ENCODE measurements around the gene RBM3. TPM values are rescaled to one million over a fixed set of nuclear protein-coding genes. Genes with fewer than 3 reads are reported as not detected.

The RBM3 gene
- total and polyA plus RNA-seq, 10 of the 15 experiments (the other 5 are each of a cell fraction or from before 2014, with no cell fraction given): 170 to 467 (median 259) TPM

- Histone ChIP-seq H3K27ac (ENCODE audit: control insufficient read depth, insufficient read depth) (peak overlapping the region; percentile 81), H3K4me3 (peak overlapping the region; percentile 73), H3K79me2 (ENCODE audit: control insufficient read depth, insufficient read depth, low read length) (peaks cover 20% of the 10 kb centered on the region), H4K20me1 (ENCODE audit: control insufficient read depth, insufficient read depth) (no peaks in the 10 kb centered on the region), H3K9ac (ENCODE audit: control insufficient read depth, insufficient read depth, low read length) (peak overlapping the region; percentile 58), H3K4me1 (ENCODE audit: control insufficient read depth, insufficient read depth, low read length) (no peaks in the 10 kb centered on the region), H2AFZ (ENCODE audit: control insufficient read depth, low read depth, low read length) (no peak overlapping the region), H3K9me3 (replicated peaks; ENCODE audit: control insufficient read depth, insufficient read depth, low read length) (no peaks in the 10 kb centered on the region; the same call in 2 of the 3 replicates), H3K36me3 (ENCODE audit: control insufficient read depth in 2 of 2, insufficient read depth in 2 of 2, low read length in 1 of 2) (peaks cover 0 to 5% of the 10 kb centered on the region in 2 experiments; a peak in 2 of 4 replicates), H3K4me2 (ENCODE audit: control insufficient read depth, insufficient read depth) (peak overlapping the region; percentile 88), H3K27me3 (replicated peaks in 1 of 2; ENCODE audit: control insufficient read depth in 2 of 2, insufficient read depth in 2 of 2, low read length in 1 of 2) (no peaks in the 10 kb centered on the region)
- CTCF ChIA-PET: no interaction called here
- SMC1A ChIA-PET (ENCODE audit: uncharacterized antibody, unreplicated experiment): interaction anchor here (2.6 to 2.8 kb wide), 2 partner anchors 19 to 30 kb away, joined by 10 to 11 read pairs; partner anchors contain the start of gene EBP
- 31% methylated on average over 10 of the region's 10 CpGs for whole genome bisulfite sequencing (ENCODE audit: insufficient coverage, insufficient replicate concordance, low lambda C conversion rate, missing lambda C conversion rate)
- BruUV-seq (replicated peaks): no TSS peak
- intact Hi-C loops (cut with micrococcal nuclease; ENCODE audit: unreplicated experiment) (no loop called here), in situ Hi-C loops (cut with MboI) (no loop called here)
- RAD21 ChIA-PET (ENCODE audit: unreplicated experiment): interaction anchor here (1.6 kb wide), 1 partner anchor 67 kb away, joined by 5 read pairs; no protein-coding TSS in a partner anchor
- ATAC-seq: peak; percentile 26
- FAIRE-seq: no peak
- TF ChIP-seq MEF2A (IDR thresholded peaks at IDR 0.05; ENCODE audit: insufficient read depth, low read depth, low read length): peak; percentile 76
- no peak; a peak in 1 of 4 replicates for TF ChIP-seq IKZF2 (IDR thresholded peaks at IDR 0.05)
- no peak for TF ChIP-seq NR2F1 (conservative IDR thresholded peaks at IDR 0.05)
- peak; percentile 16; the same call in 1 of the 2 replicates for TF ChIP-seq CREM (IDR thresholded peaks at IDR 0.05; ENCODE audit: low read depth)
- no peak for TF ChIP-seq ESRRA (IDR thresholded peaks at IDR 0.05; ENCODE audit: low read length)
- peak; percentile 96 for TF ChIP-seq RUNX3 (IDR thresholded peaks at IDR 0.05; ENCODE audit: low read length)
- TF ChIP-seq MEF2B (IDR thresholded peaks at IDR 0.05; ENCODE audit: partially characterized antibody, poor library complexity, severe bottlenecking): peak; percentile 44
- TF ChIP-seq CBFB (IDR thresholded peaks at IDR 0.05; ENCODE audit: low read depth): peak; percentile 72; the same call in 1 of the 2 replicates
- peak; percentile 40; the same call in 1 of the 2 replicates for TF ChIP-seq FOXM1 (IDR thresholded peaks at IDR 0.05; ENCODE audit: low read depth, low read length)
- TF ChIP-seq ATF2 (IDR thresholded peaks at IDR 0.05; ENCODE audit: low read length): peak; percentile 45; the same call in 1 of the 2 replicates
- no peak for TF ChIP-seq RFX5 (IDR thresholded peaks at IDR 0.05; ENCODE audit: low read depth, low read length)
- TF ChIP-seq MLLT1 (IDR thresholded peaks at IDR 0.05): peak; percentile 85
- TF ChIP-seq, protein P1, sequence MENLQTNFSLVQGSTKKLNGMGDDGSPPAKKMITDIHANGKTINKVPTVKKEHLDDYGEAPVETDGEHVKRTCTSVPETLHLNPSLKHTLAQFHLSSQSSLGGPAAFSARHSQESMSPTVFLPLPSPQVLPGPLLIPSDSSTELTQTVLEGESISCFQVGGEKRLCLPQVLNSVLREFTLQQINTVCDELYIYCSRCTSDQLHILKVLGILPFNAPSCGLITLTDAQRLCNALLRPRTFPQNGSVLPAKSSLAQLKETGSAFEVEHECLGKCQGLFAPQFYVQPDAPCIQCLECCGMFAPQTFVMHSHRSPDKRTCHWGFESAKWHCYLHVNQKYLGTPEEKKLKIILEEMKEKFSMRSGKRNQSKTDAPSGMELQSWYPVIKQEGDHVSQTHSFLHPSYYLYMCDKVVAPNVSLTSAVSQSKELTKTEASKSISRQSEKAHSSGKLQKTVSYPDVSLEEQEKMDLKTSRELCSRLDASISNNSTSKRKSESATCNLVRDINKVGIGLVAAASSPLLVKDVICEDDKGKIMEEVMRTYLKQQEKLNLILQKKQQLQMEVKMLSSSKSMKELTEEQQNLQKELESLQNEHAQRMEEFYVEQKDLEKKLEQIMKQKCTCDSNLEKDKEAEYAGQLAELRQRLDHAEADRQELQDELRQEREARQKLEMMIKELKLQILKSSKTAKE (IDR thresholded peaks at IDR 0.05; ENCODE audit: low read depth, poor library complexity, severe bottlenecking): peak; percentile 68
- 0 out of 2 replicates have a peak, but pooled peaks have one; percentile 26 for TF ChIP-seq POLR2A (IDR thresholded peaks at IDR 0.05; ENCODE audit: low read depth, low read length)
- no peak for DNase-seq (ENCODE audit: low read depth, low spot score)
- POLR2A ChIA-PET: interaction anchor here (1.6 kb wide), 1 partner anchor 9 kb away, joined by 7 read pairs; no protein-coding TSS in a partner anchor
These were observed 33.0 kb upstream of the RBM3 start for GRCh38 chrX:48541140-48541814.
